Measurements from ENCODE around the gene TINAGL1.

The TINAGL1 gene

GRCh38 chr1:31551208-31551607, 25.1 kb upstream of the TINAGL1 start:
- TF ChIP-seq CTCF (IDR thresholded peaks at IDR 0.05; ENCODE audit: low read depth, low read length) = no peak
- TF ChIP-seq MAX (IDR thresholded peaks at IDR 0.05; ENCODE audit: low read depth, low read length) = no peak
- TF ChIP-seq MYC (IDR thresholded peaks at IDR 0.05; ENCODE audit: low read depth, low read length) = no peak
- TF ChIP-seq POLR2A (IDR thresholded peaks at IDR 0.05; ENCODE audit: extremely low read depth, insufficient read length) = no peak
- no peak for DNase-seq (ENCODE audit: low read depth)
- H3K4me3 ChIP-seq (ENCODE audit: low read depth, low read length) = no peak overlapping the region

- no peak for DNase-seq (ENCODE audit: low read depth)
- H3K4me3 ChIP-seq (ENCODE audit: low read depth, low read length) = no peak overlapping the region
- no peak for TF ChIP-seq MYC (IDR thresholded peaks at IDR 0.05; ENCODE audit: low read depth, low read length)
- no peak for TF ChIP-seq POLR2A (IDR thresholded peaks at IDR 0.05; ENCODE audit: extremely low read depth, insufficient read length)
- no peak for TF ChIP-seq MAX (IDR thresholded peaks at IDR 0.05; ENCODE audit: low read depth, low read length)
- no peak for TF ChIP-seq CTCF (IDR thresholded peaks at IDR 0.05; ENCODE audit: low read depth, low read length)
Observed at GRCh38 chr1:31552489-31552888, 23.8 kb upstream of the TINAGL1 start.

GRCh38 chr1:31556481-31557006, 19.8 kb upstream of the TINAGL1 start:
- no peak overlapping the region for H3K4me3 ChIP-seq (ENCODE audit: low read depth, low read length)
- TF ChIP-seq CTCF (IDR thresholded peaks at IDR 0.05; ENCODE audit: low read depth, low read length) (no peak), MYC (IDR thresholded peaks at IDR 0.05; ENCODE audit: low read depth, low read length) (no peak), MAX (IDR thresholded peaks at IDR 0.05; ENCODE audit: low read depth, low read length) (no peak), POLR2A (IDR thresholded peaks at IDR 0.05; ENCODE audit: extremely low read depth, insufficient read length) (no peak)
- no peak for DNase-seq (ENCODE audit: low read depth)

- TF ChIP-seq MYC (IDR thresholded peaks at IDR 0.05; ENCODE audit: low read depth, low read length) (no peak), POLR2A (IDR thresholded peaks at IDR 0.05; ENCODE audit: extremely low read depth, insufficient read length) (no peak), CTCF (IDR thresholded peaks at IDR 0.05; ENCODE audit: low read depth, low read length) (no peak), MAX (IDR thresholded peaks at IDR 0.05; ENCODE audit: low read depth, low read length) (no peak)
- DNase-seq (ENCODE audit: low read depth) = no peak
- H3K4me3 ChIP-seq (ENCODE audit: low read depth, low read length) = no peak overlapping the region
Observed at GRCh38 chr1:31559715-31560114, 16.6 kb upstream of the TINAGL1 start.

- H3K4me3 ChIP-seq (ENCODE audit: low read depth, low read length) = no peak overlapping the region
- TF ChIP-seq CTCF (IDR thresholded peaks at IDR 0.05; ENCODE audit: low read depth, low read length) (no peak), POLR2A (IDR thresholded peaks at IDR 0.05; ENCODE audit: extremely low read depth, insufficient read length) (no peak), MYC (IDR thresholded peaks at IDR 0.05; ENCODE audit: low read depth, low read length) (no peak), MAX (IDR thresholded peaks at IDR 0.05; ENCODE audit: low read depth, low read length) (no peak)
- DNase-seq (ENCODE audit: low read depth) = no peak
Observed at GRCh38 chr1:31560394-31560793, 15.9 kb upstream of the TINAGL1 start.
